ENCODE results near the gene NSUN3.

DNA sequence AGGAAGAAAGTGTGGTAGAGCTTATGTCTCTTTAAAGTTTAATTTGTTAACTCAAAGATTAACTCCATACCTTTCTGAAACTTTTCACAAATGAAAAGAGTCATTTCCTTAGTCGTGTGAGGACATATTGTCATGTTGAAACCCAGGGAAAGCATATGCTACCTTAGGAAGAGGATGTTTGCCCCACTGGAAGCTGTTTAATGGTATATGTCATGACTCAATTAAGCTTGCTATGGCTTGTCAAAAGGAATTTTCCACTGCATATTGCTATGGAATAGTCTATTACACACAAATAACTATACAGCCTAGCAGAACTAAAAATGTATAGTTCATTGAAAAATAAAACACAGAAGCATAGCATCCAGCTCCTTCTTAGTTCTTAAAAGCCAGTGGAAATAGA is 69.9 kb downstream of the NSUN3 start:
- TF ChIP-seq, protein P1, sequence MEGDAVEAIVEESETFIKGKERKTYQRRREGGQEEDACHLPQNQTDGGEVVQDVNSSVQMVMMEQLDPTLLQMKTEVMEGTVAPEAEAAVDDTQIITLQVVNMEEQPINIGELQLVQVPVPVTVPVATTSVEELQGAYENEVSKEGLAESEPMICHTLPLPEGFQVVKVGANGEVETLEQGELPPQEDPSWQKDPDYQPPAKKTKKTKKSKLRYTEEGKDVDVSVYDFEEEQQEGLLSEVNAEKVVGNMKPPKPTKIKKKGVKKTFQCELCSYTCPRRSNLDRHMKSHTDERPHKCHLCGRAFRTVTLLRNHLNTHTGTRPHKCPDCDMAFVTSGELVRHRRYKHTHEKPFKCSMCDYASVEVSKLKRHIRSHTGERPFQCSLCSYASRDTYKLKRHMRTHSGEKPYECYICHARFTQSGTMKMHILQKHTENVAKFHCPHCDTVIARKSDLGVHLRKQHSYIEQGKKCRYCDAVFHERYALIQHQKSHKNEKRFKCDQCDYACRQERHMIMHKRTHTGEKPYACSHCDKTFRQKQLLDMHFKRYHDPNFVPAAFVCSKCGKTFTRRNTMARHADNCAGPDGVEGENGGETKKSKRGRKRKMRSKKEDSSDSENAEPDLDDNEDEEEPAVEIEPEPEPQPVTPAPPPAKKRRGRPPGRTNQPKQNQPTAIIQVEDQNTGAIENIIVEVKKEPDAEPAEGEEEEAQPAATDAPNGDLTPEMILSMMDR (IDR thresholded peaks at IDR 0.05; ENCODE audit: borderline replicate concordance, extremely low read depth, low read length, poor library complexity, severe bottlenecking) = no peak
- no peak for TF ChIP-seq EZH2 (IDR thresholded peaks at IDR 0.05; ENCODE audit: borderline replicate concordance, low read depth, low read length, severe bottlenecking)

Data from DND-41 (cell line).